ENCODE data around the gene PI4K2B.
"Not testable (repeated sequence)": the region's sequence is repeated elsewhere in the genome, so short reads cannot be mapped to it uniquely, and the experiment has no call there.

Gene PI4K2B

GRCh38 chr4:25308306-25308705 lies 74.5 kb downstream of the PI4K2B start:
- no peak for DNase-seq

GRCh38 chr4:25308761-25309160 lies 74.9 kb downstream of the PI4K2B start:
- DNase-seq, result no peak

GRCh38 chr4:25310066-25310802 lies 76.4 kb downstream of the PI4K2B start:
- DNase-seq, result no peak

- no peak for DNase-seq
Measured at GRCh38 chr4:25310803-25311166, 77.0 kb downstream of the PI4K2B start.

- peak; percentile 25 for DNase-seq
Measured at GRCh38 chr4:25312496-25313200, 78.8 kb downstream of the PI4K2B start, which contains the start of gene ZCCHC4. Gene ZCCHC4, plus strand, starts transcription at chr4:25312774. Its CDS starts 36 bp downstream, at chr4:25312810.

GRCh38 chr4:25313201-25313895 lies 79.5 kb downstream of the PI4K2B start:
- no peak for DNase-seq

GRCh38 chr4:25320336-25320735 lies 86.5 kb downstream of the PI4K2B start:
- no peak for DNase-seq

- DNase-seq, result no peak
Measured at GRCh38 chr4:25320773-25321172, 86.9 kb downstream of the PI4K2B start.

- no peak for DNase-seq
Measured at GRCh38 chr4:25321703-25322102, 87.9 kb downstream of the PI4K2B start.

GRCh38 chr4:25328463-25328862 lies 94.6 kb downstream of the PI4K2B start:
- DNase-seq, result not testable (repeated sequence)

Data from DMS79 (cell line).